Lung (tissue), 12 donors: ENCODE measurements around the gene SLC17A2. TPM values are rescaled to one million over a fixed set of nuclear protein-coding genes. Genes with fewer than 3 reads are reported as not detected.

ENCODE experiments used
- ATAC-seq: fragments of 200-7000 bp; cut with Tn5 transposase; one replicate; pipeline ENCODE4 v1.9.1; 2020; ENCODE audit warnings: moderate number of reproducible peaks; ENCODE audit not compliant: insufficient read depth, low FRiP score
- DNase-seq, 3 donors: peaks; one replicate each; pipeline ENCODE4 v3.0.0-alpha.2; 2013 to 2017
- H3K27ac ChIP-seq, 2 donors: one replicate each; pipeline ENCODE4 v1.5.1; 2013; ENCODE audit warnings: mild to moderate bottlenecking in 2 of 2, moderate library complexity in 2 of 2, control low read depth in 1 of 2, inconsistent platforms in 1 of 2, low read depth in 1 of 2, low read length in 1 of 2
- H3K27me3 ChIP-seq, 3 donors: one replicate each; pipeline ENCODE4 v1.5.1; 2013; ENCODE audit warnings: low read length in 2 of 3; ENCODE audit not compliant: control insufficient read depth in 3 of 3, insufficient read depth in 3 of 3
- H3K36me3 ChIP-seq, 4 donors: one replicate each; pipeline ENCODE4 v1.5.1; 2013; ENCODE audit warnings: low read length in 4 of 4, mild to moderate bottlenecking in 1 of 4, moderate library complexity in 1 of 4; ENCODE audit not compliant: control insufficient read depth in 4 of 4, insufficient read depth in 4 of 4
- H3K4me1 ChIP-seq, 5 donors: one replicate each; pipeline ENCODE4 v1.5.1; 2013; ENCODE audit warnings: low read length in 5 of 5, mild to moderate bottlenecking in 2 of 5, moderate library complexity in 1 of 5; ENCODE audit not compliant: control insufficient read depth in 5 of 5, insufficient read depth in 5 of 5
- H3K4me3 ChIP-seq: one replicate; pipeline ENCODE4 v1.5.1; 2013; ENCODE audit warnings: mild to moderate bottlenecking, control low read depth, moderate library complexity
- H3K9ac ChIP-seq, 2 donors: one replicate each; pipeline ENCODE4 v1.5.1; 2013; ENCODE audit warnings: low read length in 2 of 2, control low read depth in 1 of 2; ENCODE audit not compliant: insufficient read depth in 1 of 2
- H3K9me3 ChIP-seq, 4 donors: one replicate each; pipeline ENCODE4 v1.5.1; 2013; ENCODE audit warnings: low read length in 3 of 4, mild to moderate bottlenecking in 1 of 4, moderate library complexity in 1 of 4; ENCODE audit not compliant: control insufficient read depth in 4 of 4, insufficient read depth in 3 of 4
- CTCF ChIP-seq: IDR thresholded peaks from 2 replicates; pipeline ENCODE4 v1.5.1; 2012; ENCODE audit warnings: mild to moderate bottlenecking; ENCODE audit errors: control extremely low read depth, extremely low read depth
- WGBS, 2 donors: extraction: QIAGEN DNeasy Blood & Tissue Kit; methylation state at CpG; one replicate each; pipeline ENCODE4 v1.1.7; 2013; 5-methylcytosine and 5-hydroxymethylcytosine counted together
- polyA plus RNA-seq, 2 donors: library from polyadenylated mRNA; stranded (reverse); fragments of 200-250 nt; gene quantifications; one replicate each; pipeline ENCODE4 v1.2.1, GENCODE V29; 2013
- total RNA-seq, 2 donors: library from RNA; depleted of rRNA in 1 of 2; stranded (reverse); fragments of >200 nt in 1 of 2; gene quantifications; one replicate each; pipeline ENCODE4 v1.2.1, GENCODE V29; 2014 to 2021
- donor health status: control.
- donor health status: control.
- donor health status: Bipolar disorder and iron deficiency.
- donor health status: healthy.
- donor health status: DM: yes; HTN: yes; CAD: no.

SLC17A2 gene
- total and polyA plus RNA-seq, 4 donors: not detected

- DNase-seq: no peak
- no peaks in the 10 kb centered on the region for H3K36me3 ChIP-seq
- peaks cover 0 to 2% (median 0%) of the 10 kb centered on the region in 3 donors for H3K27me3 ChIP-seq
- H3K4me3 ChIP-seq: no peak overlapping the region
- no peak for ATAC-seq
- TF ChIP-seq CTCF: no peak
- 67 to 79% methylated on average over 3 of the region's 3 CpGs for WGBS, 2 donors
- H3K27ac ChIP-seq: no peak overlapping the region
- H3K4me1 ChIP-seq: no peaks in the 10 kb centered on the region
- no peaks in the 10 kb centered on the region for H3K9me3 ChIP-seq
- H3K9ac ChIP-seq: no peak overlapping the region
Observed at GRCh38 chr6:25874822-25875562, 55.5 kb downstream of the SLC17A2 start.

- no peak within 1 kb of the TSS for H3K4me3 ChIP-seq
Observed at GRCh38 chr6:25874118-25874517, 56.4 kb downstream of the SLC17A2 start, which contains the start of gene SLC17A3. Gene SLC17A3, minus strand, starts transcription at chr6:25874243. Its CDS starts 5,856 bp downstream, at chr6:25868387.

GRCh38 chr6:25872814-25873213 is 57.7 kb downstream of the SLC17A2 start:
- no peak overlapping the region for H3K4me3 ChIP-seq
- H3K9me3 ChIP-seq: no peaks in the 10 kb centered on the region
- no peak overlapping the region for H3K27ac ChIP-seq
- no peaks in the 10 kb centered on the region for H3K4me1 ChIP-seq
- WGBS, 2 donors: 97 to 100% methylated on average over 1 of the region's 1 CpG
- no peaks in the 10 kb centered on the region for H3K36me3 ChIP-seq
- no peak for TF ChIP-seq CTCF
- H3K9ac ChIP-seq: no peak overlapping the region
- ATAC-seq (no peak), DNase-seq (no peak)
- no peaks in the 10 kb centered on the region for H3K27me3 ChIP-seq

More at GRCh38 chr6:25874118-25874517, 56.4 kb downstream of the SLC17A2 start, which contains the start of gene SLC17A3:
- Histone ChIP-seq H3K27me3 (no peaks in the 10 kb centered on the region), H3K9ac (no peak within 1 kb of the TSS), H3K36me3 (no peaks in the 10 kb centered on the region), H3K9me3 (no peaks in the 10 kb centered on the region), H3K27ac (no peak within 1 kb of the TSS), H3K4me1 (no peaks in the 10 kb centered on the region)
- DNase-seq (no peak), ATAC-seq (no peak)
- TF ChIP-seq CTCF: no peak
- WGBS, 2 donors: 79% methylated on average over 3 of the region's 3 CpGs

- no peaks in the 10 kb centered on the region for H3K27me3 ChIP-seq
- ATAC-seq (no peak), DNase-seq (no peak)
- no peak overlapping the region for H3K27ac ChIP-seq
- H3K4me1 ChIP-seq: no peaks in the 10 kb centered on the region
- 83 to 91% methylated on average over 1 of the region's 1 CpG for WGBS, 2 donors
- no peak overlapping the region for H3K4me3 ChIP-seq
- no peaks in the 10 kb centered on the region for H3K9me3 ChIP-seq
- TF ChIP-seq CTCF: no peak
- no peaks in the 10 kb centered on the region for H3K36me3 ChIP-seq
- H3K9ac ChIP-seq: no peak overlapping the region
Observed at GRCh38 chr6:25869840-25870239, 60.7 kb downstream of the SLC17A2 start.
